Activated effector memory CD4-positive, alpha-beta T cell treated with Interleukin-2 at 50 U/mL for 16 hours (primary cell): ENCODE data around the gene CARF.
"Not testable (repeated sequence)": the region's sequence is repeated elsewhere in the genome, so short reads cannot be mapped to it uniquely, and the experiment has no call there.

ENCODE experiments used
- DNase-seq: peaks from one replicate; pipeline ENCODE4 v3.0.0-alpha.2; 2020

The CARF gene, protein sequence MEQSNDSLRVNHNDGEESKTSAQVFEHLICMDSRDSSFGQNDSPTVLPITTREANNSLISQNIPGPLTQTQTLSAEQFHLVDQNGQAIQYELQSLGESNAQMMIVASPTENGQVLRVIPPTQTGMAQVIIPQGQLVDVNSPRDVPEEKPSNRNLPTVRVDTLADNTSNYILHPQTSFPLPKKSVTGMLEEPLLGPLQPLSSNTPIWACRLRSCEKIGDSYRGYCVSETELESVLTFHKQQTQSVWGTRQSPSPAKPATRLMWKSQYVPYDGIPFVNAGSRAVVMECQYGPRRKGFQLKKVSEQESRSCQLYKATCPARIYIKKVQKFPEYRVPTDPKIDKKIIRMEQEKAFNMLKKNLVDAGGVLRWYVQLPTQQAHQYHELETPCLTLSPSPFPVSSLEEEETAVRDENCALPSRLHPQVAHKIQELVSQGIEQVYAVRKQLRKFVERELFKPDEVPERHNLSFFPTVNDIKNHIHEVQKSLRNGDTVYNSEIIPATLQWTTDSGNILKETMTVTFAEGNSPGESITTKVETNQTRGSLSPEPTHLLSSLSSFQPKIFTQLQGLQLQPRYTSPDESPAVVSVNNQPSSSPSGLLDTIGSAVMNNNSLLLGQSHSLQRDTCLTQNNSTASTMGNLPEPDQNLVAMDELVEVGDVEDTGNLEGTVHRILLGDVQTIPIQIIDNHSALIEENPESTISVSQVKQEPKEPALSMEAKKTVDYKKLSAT

DNA sequence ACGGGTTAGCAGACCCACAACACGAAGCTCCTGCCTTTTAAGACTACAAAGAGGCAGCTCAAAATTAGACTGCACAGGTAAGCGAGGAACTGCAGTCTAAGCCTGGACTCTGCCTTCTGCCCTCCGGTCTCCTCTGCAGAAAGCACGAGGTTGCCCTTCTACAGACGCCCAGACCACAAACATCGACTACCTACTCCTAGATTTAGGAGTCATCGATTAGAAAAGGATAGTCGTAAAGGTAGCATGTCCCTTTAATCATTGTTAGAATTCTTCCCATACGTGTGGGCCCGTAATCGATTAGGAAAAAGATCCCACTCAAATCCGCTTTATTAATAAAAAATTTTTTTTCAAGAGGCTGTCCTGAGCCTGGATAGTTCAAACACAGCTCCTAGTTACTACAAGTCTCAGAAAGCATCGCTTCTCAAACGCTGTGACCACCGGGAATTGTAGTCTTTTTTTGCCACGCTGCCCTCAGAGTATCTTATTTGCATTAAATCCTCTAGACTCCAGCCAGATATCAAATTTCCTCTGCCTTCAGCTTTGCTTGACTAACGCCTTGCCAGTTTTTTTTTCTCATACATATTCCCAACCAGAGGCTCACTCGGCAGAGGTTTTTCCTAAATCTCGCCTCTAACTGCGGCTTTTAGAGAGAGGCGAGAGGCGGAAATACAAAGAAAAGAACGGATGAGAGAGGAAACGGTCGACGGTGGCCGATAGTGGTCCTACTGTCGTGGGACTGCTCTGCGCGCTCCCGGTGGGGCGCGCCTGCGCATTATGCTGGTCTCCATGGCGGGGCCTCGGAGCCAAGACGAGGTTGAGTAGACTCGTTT, at the start of gene CARF, which contains the start of gene WDR12:
TSS of gene CARF (plus strand) at position 764 of the 830 bp plus-strand sequence. CDS start 29,628 bp downstream, outside the sequence.
TSS of gene WDR12 (minus strand) at position 162 of the 830 bp plus-strand sequence. CDS start 197 bp downstream, outside the sequence.
- DNase-seq: peak; percentile 83

DNA sequence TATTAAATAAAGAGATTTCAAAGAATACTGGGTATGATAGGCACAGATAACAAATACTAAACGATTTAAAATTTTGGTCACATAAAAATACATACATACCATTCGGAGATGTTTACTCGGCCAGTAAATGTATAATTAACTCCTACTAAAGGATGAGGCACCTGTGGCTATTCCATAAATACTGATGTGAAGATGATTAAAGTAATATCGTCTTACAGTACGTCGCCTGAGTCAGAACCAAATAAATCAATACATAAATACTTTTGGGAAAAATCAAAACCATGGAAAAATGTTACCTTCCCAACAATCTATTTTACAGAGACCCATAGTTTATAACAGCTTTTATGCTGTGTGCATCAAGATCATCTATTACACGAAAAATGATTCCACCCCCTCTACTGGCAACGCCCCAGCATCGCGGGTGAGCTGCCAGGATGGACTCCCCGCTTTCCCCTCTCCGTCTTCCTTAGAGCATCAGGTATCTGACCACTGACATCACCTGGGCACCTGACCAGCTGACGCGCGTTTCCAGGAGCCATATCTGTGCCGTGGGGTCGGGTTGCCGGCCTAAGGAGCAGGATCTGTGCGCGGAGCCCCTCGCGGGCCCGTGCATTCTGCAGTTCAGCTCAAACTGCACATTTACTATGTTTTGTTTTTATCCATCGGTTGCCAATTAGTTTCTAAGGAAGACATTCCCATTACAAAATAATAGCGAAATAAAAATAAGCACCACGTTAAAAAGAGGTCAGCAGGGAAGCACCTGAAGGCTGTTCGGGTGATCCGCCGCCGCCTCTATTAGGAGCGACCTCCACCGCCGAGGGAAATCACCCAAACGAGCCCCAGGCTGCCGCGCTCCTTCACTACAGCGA, 41.4 kb upstream of the CARF start:
- peak; percentile 47 for DNase-seq

DNA sequence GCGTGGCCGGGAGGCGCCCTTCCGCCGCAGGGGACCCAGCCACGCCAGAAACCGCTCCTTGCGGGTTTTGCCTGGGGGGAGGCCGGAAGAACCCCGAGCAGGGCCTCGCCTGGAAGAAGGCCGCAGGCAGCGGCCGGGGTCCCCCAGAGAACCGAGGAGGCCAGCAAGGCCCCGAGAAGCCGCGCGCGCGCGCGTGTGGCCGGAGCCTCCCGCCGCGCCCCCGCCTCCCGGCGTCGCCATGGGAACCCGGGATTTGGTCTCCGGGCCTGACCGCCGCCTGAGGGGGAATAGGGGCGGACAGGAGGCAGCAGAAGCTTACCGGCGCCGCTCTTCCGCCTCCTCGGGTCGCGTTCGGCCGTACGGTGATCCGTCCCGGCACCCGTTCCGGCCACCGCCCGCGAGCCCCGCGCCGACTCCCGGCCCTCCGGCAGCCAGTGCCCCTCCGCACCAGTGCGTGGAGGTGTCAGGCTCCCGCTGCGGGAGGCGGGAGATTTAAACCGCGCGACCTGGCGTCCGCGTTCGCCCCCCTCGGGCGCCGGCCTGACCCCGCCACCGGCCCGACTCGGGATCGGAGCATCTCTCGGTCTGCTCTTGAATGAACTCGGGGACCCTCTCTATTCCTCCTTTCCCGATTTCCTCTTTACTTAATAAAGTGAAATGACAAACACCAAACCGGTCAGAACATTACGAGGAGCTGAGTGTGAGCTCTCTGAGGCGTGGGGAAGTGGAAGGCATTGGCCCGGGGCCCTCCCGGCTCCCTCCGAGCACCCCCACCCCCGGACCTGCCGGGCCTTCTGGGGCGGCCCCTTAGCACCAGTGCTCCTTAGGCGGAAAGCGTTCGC, 40.6 kb upstream of the CARF start, which contains the start of gene ICA1L:
TSS of gene ICA1L (minus strand) at position 467 of the 842 bp plus-strand sequence. CDS start 42,757 bp downstream, outside the sequence.
- peak; percentile 43 for DNase-seq

DNA sequence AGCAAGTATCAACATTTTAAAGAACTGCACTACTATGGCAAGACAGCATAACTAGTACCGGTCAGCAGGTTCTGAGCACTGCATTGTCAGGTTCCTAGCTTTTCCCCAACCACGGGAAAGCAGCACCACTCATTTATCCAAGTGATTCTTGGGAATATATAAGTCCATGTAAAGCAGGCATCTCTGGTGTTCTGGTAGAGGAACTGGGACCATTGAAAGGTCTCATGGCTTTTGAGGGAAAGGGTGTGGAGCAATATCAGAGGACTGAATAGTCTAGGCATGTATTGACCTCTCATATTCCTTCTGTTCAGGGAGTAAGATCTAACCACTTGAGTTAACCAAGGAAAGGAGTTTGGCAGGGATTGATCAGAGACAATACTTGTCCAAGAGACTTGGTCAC, 34.4 kb upstream of the CARF start:
- DNase-seq: no peak

DNA sequence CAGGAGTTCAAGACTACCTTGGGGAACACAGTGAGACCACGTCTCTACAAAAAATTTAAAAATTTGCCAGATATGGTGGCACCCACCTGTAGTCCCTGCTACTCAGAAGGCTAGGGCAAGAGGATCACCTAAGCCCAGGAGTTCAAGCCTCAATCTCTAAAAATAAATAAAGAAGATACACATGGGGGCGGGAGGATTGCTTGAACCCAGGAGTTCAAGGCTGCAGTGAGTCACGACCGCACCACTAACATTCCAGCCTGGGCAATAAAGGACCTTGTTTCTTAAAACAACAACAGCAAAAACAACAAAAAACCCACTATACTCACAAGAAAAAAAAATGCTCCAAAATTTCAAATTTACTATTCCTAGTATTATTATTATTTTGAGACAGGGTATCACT, 30.5 kb upstream of the CARF start:
- DNase-seq: no peak

DNA sequence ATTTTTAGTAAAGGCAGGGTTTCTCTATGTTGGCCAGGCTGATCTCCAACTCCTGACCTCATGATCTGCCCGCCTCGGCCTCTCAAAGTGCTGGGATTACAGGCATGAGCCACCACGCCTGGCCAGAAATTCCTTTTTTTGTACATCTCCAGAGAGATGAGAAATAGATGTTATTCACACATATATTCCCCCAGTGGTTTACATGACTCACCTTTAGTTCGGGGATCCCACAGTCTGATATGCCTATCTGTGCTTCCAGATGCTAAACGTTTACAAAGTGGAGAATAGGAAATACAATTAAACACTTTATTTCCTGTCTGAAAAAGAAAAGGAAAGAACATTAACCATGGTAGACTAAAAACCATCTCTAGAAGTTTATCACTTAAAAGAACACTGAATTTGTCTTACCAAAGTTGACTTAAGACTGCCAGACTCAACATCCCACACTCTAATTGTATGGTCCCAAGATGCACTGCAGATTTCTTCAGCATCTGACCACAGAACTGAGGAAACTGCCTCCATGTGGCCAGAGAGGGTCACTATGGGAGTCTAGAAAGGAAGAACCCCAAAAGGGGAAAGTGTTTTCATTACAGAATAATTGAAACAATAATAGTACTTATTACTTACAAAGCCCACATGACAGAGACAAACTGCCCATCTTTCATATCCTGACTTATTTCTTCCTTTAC, 27.9 kb upstream of the CARF start:
- DNase-seq: no peak

DNA sequence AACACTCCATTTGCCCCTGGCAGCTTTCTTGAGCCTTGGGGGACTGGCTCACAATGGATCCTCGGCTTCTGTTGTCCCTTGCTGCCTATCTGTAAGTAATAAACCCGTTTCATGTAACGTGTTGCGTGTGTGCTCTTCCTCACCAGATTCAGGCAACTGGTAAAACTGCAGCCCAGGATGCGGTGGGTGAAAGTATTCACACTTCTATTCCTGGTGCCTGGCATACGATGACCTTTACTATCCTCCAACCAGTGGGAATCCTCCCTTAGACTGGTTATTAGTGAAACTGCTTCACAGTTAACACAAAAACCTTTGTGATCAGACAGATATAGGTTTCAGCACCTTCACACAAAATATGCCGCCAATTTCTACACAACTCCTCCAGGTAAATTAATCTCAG, 26.9 kb upstream of the CARF start:
- DNase-seq: no peak

DNA sequence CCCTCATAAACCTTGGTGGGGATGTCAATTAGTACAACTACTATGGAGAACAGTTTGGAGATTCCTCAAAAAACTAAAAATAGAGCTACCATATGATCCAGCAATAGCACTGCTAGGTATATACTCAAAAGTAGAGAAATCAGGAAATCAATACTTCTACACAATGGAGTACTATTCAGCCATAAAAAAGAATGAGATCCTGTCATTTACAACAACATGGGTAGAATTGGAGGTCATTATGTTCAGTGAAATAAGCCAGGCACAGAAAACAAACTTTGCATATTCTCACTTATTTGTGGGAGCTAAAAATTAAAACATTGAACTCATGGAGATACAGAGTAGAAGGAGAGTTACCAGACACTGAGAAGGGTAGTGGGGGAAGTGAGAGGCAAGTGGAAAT, 6.6 kb upstream of the CARF start:
- DNase-seq: not testable (repeated sequence)

DNA sequence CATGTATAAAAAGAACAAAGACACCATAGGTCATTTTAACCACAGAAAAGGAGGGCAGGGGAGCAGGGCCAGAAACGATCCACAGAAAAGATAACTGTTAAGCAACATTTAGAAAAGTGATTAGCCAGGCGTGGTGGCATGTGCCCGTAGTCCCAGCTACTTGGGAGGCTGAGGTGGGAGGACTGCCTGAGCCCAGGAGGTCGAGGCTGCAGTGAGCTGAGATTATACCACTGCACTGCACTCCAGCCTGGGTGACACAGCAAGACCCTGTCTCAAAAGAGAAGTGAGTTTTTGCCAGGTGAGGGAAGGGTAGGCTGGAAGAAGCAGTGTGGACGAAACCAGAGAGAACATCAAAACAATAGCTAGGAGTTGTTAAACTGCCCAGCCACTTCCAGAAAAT, 3.9 kb upstream of the CARF start:
- no peak for DNase-seq

DNA sequence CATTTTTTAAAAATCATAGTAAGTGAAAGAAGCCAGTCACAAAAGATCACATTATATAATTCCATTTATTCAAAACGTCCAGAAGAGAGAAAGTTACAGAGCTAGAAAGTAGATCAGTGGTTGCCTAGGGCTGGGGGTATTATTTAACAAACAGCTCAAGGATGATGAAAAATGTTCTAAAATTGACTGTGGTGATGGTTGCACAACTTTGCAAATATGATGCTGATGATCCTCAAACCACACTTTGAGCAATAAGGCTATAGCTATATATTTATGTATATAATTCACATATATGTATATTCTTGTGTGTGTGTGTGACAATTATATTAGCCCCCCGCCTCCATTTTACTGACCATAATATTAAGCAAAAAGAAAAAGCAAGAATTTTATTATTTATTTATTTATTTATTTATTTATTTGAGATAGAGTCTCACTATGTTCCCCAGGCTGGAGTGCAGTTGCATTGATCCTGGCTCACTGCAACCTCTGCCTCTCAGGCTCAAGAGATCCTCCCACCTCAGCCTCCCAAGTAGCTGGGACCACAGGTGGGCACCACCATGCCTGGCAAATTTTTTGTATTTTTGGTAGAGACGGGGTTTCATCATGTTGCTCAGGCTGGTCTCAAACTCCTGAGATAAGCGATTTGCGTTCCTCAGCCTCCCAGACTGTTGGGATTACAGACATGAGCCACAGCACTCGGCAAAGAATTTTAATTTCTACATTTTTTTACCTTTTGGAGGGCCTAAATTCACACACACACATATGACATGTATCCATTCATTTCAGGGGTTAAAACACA, 2.5 kb upstream of the CARF start:
- no peak for DNase-seq

DNA sequence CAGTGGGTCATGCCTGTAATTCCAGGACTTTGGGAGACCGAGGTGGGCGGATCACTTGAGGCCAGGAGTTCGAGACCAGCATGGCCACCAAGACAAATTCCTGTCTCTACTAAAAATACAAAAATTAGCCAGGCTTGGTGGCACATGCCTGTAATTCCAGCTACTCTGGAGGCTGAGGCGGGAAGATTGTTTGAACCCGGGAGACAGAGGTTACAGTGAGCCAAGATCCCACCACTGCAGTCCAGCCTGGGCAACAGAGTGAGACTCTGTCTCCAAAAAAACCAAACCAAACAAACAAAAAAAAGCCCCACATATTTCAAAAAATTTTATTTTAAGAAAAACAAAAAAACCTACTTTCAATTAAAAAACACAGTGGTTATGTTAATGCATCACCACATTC, 1.8 kb upstream of the CARF start:
- DNase-seq: not testable (repeated sequence)

DNA sequence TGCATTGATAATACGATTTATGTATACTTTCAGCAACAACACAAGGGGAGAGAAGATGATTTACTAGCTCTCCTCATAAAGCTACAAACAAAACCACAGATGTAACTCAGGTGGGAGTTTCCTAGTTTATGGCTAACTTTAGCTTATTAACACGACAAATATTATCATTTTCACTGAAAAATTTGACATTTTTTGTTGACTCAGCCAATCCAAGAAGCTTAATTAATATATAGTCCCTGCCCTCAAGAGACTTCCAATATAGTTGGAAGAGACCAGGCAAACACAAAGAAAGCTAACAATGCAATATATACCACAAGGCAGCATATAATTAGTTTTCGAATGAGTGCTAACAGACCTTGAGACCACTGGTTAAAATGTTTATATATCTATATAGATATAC, 1.4 kb upstream of the CARF start:
- no peak for DNase-seq

DNA sequence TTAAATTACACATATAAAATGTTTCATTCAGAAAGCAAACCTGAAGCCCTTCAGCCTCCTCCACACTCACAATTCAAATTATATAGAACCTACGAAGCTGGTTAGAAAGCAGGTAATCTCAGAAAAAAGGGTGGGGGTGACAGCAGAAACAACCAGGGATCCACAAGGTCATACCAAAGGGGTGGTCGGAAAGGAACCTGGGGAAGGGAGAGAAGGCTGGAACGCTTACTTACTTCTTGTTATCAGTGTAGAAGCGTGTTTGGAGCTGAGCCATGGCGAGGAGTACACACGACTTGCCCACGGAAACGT, 918 bp upstream of the CARF start:
- DNase-seq: no peak

DNA sequence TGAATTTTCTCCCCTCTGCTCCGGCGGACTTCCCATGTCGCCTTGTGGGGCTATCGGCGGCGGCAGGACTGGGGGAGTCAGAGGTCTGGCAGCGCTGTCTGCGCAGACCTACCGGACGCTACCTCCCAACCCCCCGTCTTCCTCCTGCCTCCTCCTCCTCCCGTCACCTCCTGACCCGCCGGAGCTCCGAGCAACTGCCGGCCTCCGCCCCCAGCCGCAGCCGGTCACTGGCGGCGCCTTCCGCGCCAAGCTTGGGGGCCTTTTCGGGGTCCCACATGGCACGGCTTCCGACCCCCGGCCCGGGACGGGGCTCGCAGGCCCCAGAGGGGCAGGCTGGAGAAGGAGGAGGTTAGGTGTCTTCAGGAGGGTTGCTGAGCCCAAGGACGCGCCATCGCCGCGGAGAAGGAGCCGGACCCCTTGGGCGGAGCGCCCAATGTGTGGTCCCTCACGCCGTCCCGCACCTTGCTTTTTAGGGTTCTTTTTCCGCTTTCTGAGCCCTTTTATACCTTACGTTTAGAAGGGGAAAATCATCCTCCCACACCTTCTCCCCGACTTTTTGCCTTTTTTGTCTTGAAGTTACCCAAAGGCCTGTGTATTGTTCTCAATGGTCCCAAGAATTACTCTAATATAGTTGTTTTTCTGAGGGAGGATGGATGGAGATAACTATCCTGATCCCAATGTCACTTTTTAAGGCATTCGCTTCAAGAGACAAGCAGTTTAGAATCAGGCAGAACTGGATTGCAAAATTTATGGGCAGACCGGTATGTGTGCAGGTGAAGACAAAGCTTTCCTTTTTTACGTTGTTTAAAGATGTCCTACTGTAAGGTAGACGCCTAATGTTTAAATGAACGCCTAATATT, 497 bp downstream of the CARF start:
- not testable (repeated sequence) for DNase-seq

DNA sequence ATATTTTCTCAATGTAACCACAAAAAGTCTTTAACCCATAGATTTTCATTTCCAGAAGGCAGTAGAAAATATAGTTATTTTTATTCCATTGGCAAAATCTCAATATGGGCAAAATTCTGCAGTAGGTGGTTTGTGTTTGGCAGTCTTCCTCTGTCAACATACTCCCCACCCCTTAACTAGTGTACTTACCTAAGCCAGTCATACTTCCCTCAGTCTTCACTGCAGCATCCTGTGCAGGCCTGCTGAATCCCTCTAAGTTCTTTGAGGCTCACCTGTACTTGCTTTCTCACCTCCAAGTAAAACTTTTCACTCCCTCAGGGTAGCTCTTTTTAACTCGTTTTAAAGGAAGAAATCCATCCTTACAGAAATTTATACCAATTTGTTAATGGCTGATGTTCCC, 6.8 kb downstream of the CARF start:
- no peak for DNase-seq

DNA sequence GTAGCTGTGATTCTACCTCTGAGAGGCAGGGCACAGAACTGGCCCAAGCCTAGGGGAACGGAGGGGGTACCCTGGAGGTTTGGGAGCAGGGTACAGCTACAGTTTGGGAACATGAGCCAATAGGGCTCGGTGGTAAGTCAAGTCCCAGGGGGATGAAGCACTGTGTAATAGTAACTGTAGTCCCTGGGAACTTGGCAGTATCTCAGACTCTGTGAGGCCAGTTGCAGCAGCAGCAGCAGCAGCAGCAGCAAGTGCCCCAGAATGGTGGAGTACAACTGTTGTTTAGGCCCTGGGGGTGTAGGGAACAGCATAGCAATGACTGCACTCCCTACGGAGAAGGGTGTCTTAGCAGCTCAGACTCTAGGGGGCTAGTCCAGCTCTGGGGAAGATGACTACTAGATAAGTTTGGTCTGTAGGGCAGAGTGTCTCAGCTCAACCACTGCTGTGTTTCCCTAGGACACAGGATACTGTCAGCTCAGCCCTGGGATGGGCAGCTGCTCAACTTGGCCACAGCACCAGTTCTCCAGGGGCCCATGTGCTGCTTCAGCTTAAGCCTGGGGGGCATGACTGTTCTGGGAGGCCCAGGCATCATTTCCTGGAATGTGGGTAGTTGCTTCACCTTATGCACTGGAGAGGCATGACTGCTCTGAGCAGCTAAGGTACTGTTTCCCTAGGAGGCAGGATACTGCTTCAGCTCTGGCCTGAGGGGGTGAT, 20.5 kb downstream of the CARF start:
- DNase-seq: no peak

DNA sequence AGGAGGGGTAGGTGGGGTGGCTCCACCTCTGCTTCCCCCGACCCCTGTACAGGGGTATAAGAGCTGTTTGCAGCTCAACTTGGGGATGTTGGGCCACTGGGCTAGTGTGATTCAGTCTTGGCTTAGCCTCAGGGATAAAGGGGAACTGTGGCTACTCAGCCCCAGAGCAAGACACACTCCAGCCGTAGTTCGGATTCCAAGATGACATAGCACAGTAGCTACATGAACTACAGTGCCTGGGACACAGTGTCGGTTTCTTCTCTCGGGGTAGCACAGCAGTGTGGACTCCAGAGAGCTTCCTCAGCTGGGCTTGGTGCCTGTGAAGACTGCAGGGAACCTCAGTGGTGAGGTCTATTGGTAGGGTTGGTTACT, 21.1 kb downstream of the CARF start:
- DNase-seq: no peak

DNA sequence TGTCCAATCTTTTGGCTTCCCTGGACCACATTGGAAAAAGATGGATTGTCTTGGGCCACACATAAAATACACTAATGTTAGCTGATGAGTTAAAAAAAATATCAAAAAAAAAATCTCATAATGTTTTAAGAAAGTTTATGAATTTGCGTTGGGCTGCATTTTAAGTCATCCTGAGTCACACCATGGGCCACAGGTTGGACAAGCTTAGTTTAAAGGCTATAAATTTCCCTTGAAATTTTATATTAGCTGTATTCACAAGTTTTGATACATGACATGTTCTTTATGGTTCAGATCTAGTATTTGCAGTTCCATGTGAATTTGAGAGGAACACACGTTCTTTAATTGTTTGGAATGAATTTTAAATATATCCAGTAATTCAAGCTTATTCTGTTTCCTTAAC, 21.9 kb downstream of the CARF start:
- DNase-seq: no peak
